BE2C (cell line): ENCODE data around the gene CALY.

ENCODE experiments used
- DNase-seq: peaks from one replicate; pipeline ENCODE4 v3.0.0-alpha.2; 2020
- H3K27me3 ChIP-seq: fragments of 250-450 bp; sonication (Bioruptor Pico); 2 replicates; pipeline ENCODE4 v1.5.1; 2020; ENCODE audit warnings: mild to moderate bottlenecking
- H3K36me3 ChIP-seq: fragments of 250-450 bp; sonication (Bioruptor Pico); 2 replicates; pipeline ENCODE4 v1.5.1; 2020; ENCODE audit warnings: mild to moderate bottlenecking
- H3K4me1 ChIP-seq: fragments of 250-450 bp; sonication (Bioruptor Pico); 2 replicates; pipeline ENCODE4 v1.5.1; 2020
- H3K4me3 ChIP-seq: 2 replicates; pipeline ENCODE4 v1.5.1; 2011; ENCODE audit warnings: low read depth, low read length
- H3K9me3 ChIP-seq: fragments of 250-450 bp; sonication (Bioruptor Pico); 2 replicates; pipeline ENCODE4 v1.5.1; 2020
- TF ChIP-seq, protein P1 (sequence below): IDR thresholded peaks from 2 replicates; pipeline ENCODE4 v1.5.1; 2012; ENCODE audit warnings: mild to moderate bottlenecking, low read depth, low read length

CALY gene

GRCh38 chr10:133292919-133293809 is 43.5 kb downstream of the CALY start:
- H3K4me3 ChIP-seq, result no peak overlapping the region
- no peak for DNase-seq

GRCh38 chr10:133289761-133290160 is 46.9 kb downstream of the CALY start:
- Histone ChIP-seq H3K27me3 (no peaks in the 10 kb centered on the region), H3K4me3 (no peak overlapping the region), H3K36me3 (peaks cover 26% of the 10 kb centered on the region), H3K9me3 (no peaks in the 10 kb centered on the region), H3K4me1 (no peaks in the 10 kb centered on the region)
- no peak for DNase-seq
- TF ChIP-seq, protein P1, sequence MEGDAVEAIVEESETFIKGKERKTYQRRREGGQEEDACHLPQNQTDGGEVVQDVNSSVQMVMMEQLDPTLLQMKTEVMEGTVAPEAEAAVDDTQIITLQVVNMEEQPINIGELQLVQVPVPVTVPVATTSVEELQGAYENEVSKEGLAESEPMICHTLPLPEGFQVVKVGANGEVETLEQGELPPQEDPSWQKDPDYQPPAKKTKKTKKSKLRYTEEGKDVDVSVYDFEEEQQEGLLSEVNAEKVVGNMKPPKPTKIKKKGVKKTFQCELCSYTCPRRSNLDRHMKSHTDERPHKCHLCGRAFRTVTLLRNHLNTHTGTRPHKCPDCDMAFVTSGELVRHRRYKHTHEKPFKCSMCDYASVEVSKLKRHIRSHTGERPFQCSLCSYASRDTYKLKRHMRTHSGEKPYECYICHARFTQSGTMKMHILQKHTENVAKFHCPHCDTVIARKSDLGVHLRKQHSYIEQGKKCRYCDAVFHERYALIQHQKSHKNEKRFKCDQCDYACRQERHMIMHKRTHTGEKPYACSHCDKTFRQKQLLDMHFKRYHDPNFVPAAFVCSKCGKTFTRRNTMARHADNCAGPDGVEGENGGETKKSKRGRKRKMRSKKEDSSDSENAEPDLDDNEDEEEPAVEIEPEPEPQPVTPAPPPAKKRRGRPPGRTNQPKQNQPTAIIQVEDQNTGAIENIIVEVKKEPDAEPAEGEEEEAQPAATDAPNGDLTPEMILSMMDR, result no peak

More at GRCh38 chr10:133292919-133293809, 43.5 kb downstream of the CALY start:
- H3K27me3 ChIP-seq, result no peaks in the 10 kb centered on the region
- no peaks in the 10 kb centered on the region for H3K9me3 ChIP-seq
- no peaks in the 10 kb centered on the region for H3K4me1 ChIP-seq
- TF ChIP-seq, protein P1, result no peak
- peaks cover 36% of the 10 kb centered on the region for H3K36me3 ChIP-seq

DNA sequence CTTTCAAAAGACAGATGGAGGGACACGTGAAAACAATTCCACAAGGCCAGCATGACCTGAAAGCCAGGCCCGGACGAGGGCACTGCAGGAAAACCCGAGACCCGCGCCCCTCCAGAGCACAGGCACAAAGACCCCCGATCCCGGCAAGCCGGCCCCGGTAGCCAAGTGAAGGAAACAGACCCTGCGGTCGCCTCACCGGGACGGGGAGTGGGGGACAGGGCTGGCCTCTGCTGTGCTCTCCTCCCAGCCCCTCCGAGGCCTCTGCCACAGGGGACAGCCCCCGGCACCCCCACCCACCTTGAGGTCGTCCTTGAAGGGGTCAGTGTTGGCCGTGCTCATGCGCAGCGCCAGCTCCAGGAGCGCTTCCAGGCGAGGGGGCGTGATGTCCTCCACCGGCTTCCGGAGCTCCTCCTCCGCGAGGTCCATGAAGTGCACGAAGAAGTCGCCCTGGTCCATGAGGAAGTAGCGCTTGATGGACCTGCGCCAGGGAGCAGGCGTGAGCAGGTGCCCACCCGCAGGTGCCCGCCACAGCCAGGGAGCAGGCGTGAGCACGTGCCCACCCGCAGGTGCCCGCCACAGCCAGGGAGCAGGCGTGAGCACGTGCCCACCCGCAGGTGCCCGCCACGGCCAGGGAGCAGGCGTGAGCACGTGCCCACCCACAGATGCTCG is 48.7 kb downstream of the CALY start:
- no peaks in the 10 kb centered on the region for H3K27me3 ChIP-seq
- no peak overlapping the region for H3K4me3 ChIP-seq
- H3K4me1 ChIP-seq, result no peaks in the 10 kb centered on the region
- TF ChIP-seq, protein P1, result no peak
- DNase-seq, result no peak
- H3K36me3 ChIP-seq, result peaks cover 26% of the 10 kb centered on the region
- H3K9me3 ChIP-seq, result no peaks in the 10 kb centered on the region

GRCh38 chr10:133286366-133286765 is 50.3 kb downstream of the CALY start:
- Histone ChIP-seq H3K27me3 (no peaks in the 10 kb centered on the region), H3K4me3 (no peak overlapping the region), H3K36me3 (peaks cover 20% of the 10 kb centered on the region), H3K4me1 (no peaks in the 10 kb centered on the region), H3K9me3 (no peaks in the 10 kb centered on the region)
- DNase-seq, result no peak
- TF ChIP-seq, protein P1, result no peak

GRCh38 chr10:133285217-133285616 is 51.5 kb downstream of the CALY start:
- no peak for DNase-seq
- TF ChIP-seq, protein P1, result no peak
- Histone ChIP-seq H3K27me3 (no peaks in the 10 kb centered on the region), H3K4me1 (no peaks in the 10 kb centered on the region), H3K9me3 (no peaks in the 10 kb centered on the region), H3K36me3 (peaks cover 20% of the 10 kb centered on the region), H3K4me3 (no peak overlapping the region)

DNA sequence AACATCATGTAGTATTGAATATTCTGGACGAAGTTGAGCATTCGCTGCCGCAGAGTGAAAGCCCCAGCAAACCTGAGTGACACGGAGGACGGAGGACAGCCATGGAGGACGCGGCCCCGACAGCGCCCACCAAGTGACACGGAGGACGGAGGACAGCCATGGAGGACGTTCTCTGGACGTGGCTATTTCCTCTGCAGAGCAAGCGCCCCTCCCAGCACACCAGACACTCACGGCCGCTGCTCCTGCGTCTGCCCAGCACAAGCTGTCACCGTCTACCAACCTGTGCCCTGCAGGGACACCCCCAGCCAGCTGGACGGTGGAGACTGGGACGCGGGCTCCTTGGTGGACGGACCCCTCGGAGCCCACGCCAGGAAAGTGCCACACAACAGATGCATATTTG is 52.8 kb downstream of the CALY start:
- Histone ChIP-seq H3K36me3 (peaks cover 23% of the 10 kb centered on the region), H3K4me1 (no peaks in the 10 kb centered on the region), H3K9me3 (no peaks in the 10 kb centered on the region), H3K4me3 (no peak overlapping the region), H3K27me3 (no peaks in the 10 kb centered on the region)
- no peak for DNase-seq
- TF ChIP-seq, protein P1, result no peak
